SK-N-MC (cell line): Measurements from ENCODE around the gene OPRD1.
A peak's percentile ranks its signal among the peaks of the same experiment; 100 is the strongest.

ENCODE experiments used
- DNase-seq: peaks from one replicate; pipeline ENCODE4 v3.0.0-alpha.2; 2011; ENCODE audit warnings: low read depth, low spot score
- H3K27ac ChIP-seq: fragments of 200-600 bp; sonication (generic); 2 replicates; pipeline ENCODE4 v1.5.1; 2016; ENCODE audit warnings: mixed run types
- H3K36me3 ChIP-seq: fragments of 200-600 bp; sonication (generic); 2 replicates; pipeline ENCODE4 v1.6.1; 2017; ENCODE audit warnings: antibody characterized with exemption, low read length, mixed read lengths; ENCODE audit not compliant: insufficient read depth
- H3K4me3 ChIP-seq: fragments of 200-600 bp; sonication (generic); 2 replicates; pipeline ENCODE4 v1.5.1; 2016
- H3K9ac ChIP-seq: fragments of 200-600 bp; sonication (generic); 2 replicates; pipeline ENCODE4 v1.8.0; 2017; ENCODE audit warnings: mixed run types, mixed read lengths; ENCODE audit not compliant: insufficient read length
- H3K9me3 ChIP-seq: fragments of 200-600 bp; sonication (generic); 2 replicates; pipeline ENCODE4 v1.6.1; 2017; ENCODE audit warnings: low read depth, mild to moderate bottlenecking, antibody characterized with exemption, low read length, moderate library complexity, mixed read lengths
- EZH2 ChIP-seq: fragments of 200-600 bp; sonication (generic); IDR thresholded peaks from one replicate; pipeline ENCODE4 v1.6.1; 2017; ENCODE audit warnings: antibody characterized with exemption
- FOXP2 ChIP-seq: optimal IDR thresholded peaks from 2 replicates; pipeline ENCODE3; 2011; ENCODE audit warnings: mild to moderate bottlenecking, moderate library complexity; ENCODE audit not compliant: insufficient read depth; ENCODE audit errors: extremely low read length, control extremely low read depth
- POLR2AphosphoS5 ChIP-seq: IDR thresholded peaks from 2 replicates; pipeline ENCODE4 v1.6.1; 2012; ENCODE audit warnings: mild to moderate bottlenecking, low read depth, low read length, borderline replicate concordance

Gene OPRD1

DNA sequence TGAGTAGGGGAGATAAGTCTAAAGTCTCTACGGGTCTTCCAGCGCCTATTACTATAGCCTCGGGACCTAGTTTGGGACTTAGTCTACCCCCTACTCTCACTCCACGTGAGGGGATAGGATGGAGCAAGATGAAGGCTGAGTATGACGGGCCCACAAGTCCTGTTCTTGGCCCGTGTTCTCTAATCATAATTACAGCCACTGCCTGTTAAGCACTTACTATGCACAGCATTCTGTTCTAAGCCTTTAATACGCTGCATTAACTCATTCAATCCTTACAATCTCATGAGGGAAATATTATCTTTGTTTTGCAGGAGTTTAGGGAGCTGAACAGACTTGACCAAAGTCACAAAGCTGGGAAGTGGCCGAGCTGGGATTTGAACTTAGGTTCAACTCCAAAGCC lies 78.5 kb downstream of the OPRD1 start:
- no peaks in the 10 kb centered on the region for H3K9me3 ChIP-seq
- H3K27ac ChIP-seq, result no peak overlapping the region
- H3K36me3 ChIP-seq, result peaks cover 16% of the 10 kb centered on the region
- DNase-seq, result no peak
- TF ChIP-seq POLR2AphosphoS5 (no peak), FOXP2 (no peak), EZH2 (no peak)
- no peak overlapping the region for H3K9ac ChIP-seq
- H3K4me3 ChIP-seq, result no peak overlapping the region

DNA sequence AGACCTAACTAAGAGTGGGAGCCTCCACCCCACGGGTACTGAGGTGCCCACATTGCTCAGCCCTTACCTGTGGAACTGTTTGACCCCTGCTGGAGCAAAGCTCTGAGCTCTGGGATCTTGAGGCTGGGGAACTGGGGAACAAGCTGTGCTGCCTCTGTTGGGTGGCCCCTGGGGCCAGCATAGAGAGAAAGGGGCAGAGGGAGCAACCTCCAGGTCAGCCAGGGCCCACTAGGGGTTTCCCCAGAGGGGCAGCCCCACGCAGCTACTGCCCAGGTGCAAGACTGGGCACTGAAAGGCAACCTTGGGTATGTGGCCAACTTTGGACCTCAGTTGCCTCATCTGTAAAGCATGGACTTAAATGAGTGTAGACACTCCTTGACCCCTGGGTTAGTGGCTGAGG lies 78.9 kb downstream of the OPRD1 start:
- no peak for TF ChIP-seq POLR2AphosphoS5
- no peak for TF ChIP-seq FOXP2
- no peak overlapping the region for H3K9ac ChIP-seq
- no peak overlapping the region for H3K27ac ChIP-seq
- peaks cover 18% of the 10 kb centered on the region for H3K36me3 ChIP-seq
- DNase-seq, result no peak
- H3K9me3 ChIP-seq, result no peaks in the 10 kb centered on the region
- H3K4me3 ChIP-seq, result no peak overlapping the region

DNA sequence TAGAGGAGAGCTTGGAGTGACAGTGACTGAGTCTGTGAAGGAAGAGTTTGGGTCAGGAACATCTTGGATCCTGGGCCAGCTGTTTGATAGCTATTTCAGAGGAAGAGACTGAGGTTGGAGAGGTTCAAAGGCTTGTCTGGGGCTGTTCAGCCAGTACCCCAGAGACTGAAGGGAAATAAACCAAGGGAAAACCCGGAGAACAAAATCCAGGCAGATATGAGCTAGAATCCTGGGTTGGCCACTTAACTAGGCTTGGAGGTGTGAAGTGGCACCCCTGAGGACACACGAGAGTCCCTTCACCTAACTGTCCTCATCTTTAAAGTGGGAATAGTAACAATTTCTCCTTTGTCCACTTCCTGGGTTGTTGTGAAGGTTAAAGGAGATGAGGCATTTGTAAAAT lies 79.3 kb downstream of the OPRD1 start:
- no peak overlapping the region for H3K9ac ChIP-seq
- TF ChIP-seq FOXP2 (no peak), POLR2AphosphoS5 (no peak), EZH2 (no peak)
- H3K4me3 ChIP-seq, result no peak overlapping the region
- no peaks in the 10 kb centered on the region for H3K9me3 ChIP-seq
- H3K36me3 ChIP-seq, result peaks cover 19% of the 10 kb centered on the region
- no peak overlapping the region for H3K27ac ChIP-seq
- no peak for DNase-seq

DNA sequence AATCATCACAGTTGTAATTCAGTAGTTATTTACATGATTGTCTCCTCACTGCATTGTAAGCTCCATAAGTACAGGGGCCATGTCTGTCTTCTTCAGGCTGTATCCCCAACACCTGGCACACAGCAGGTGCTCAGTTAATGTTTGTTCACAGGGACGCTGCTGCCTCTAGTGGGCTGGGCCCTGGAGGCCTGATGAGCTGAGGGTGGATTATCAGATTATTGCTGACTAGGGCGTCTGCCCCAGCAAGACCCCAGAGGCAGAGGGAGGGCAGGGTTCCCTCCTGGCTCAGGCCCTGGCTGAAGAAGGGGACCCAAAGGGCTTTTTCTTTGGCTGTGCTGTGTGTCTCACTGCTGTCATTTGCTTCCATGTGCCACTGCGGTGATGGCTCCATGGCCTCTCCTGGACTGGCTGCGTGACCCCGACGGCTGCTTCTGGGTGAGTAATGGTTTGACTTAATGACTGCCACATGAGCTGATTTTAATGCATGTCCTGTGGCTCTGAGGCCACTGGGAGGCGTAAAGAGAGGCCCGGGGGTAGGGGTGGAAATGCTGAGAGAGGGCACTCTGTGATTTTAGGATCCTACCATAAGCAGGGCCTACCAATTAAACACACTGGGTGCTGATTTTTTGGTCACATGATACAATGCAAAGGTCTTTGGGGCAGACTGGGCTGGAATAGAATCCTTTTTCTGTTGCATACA lies 81.6 kb downstream of the OPRD1 start:
- Histone ChIP-seq H3K9ac (no peak overlapping the region), H3K4me3 (no peak overlapping the region), H3K36me3 (peaks cover 19% of the 10 kb centered on the region), H3K27ac (0 out of 2 replicates have a peak overlapping the region, but pooled peaks have one; percentile 31), H3K9me3 (no peaks in the 10 kb centered on the region)
- DNase-seq, result no peak
- TF ChIP-seq POLR2AphosphoS5 (no peak), FOXP2 (no peak), EZH2 (no peak)

DNA sequence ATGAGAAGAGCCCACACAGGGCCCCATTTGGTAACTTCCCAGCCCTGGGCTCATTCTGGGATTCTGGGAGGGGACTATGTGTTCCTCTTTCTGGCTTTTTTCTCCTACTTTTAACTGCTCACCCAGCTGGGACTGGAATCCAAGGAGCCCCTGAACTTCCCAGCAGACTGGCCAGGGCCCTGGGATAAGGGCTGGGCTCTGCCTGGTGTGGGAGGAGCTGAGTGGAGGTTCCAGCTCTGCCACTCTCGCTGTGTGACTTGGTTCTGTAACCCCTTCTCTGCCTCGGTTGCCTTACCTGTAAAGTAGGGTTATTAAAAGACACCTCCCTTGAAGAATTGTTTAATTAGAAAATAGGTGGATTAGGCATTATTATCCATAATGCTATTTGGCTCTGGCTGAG lies 82.8 kb downstream of the OPRD1 start:
- Histone ChIP-seq H3K4me3 (no peak overlapping the region), H3K36me3 (peaks cover 19% of the 10 kb centered on the region), H3K9ac (no peak overlapping the region), H3K9me3 (no peaks in the 10 kb centered on the region), H3K27ac (no peak overlapping the region)
- no peak for DNase-seq
- TF ChIP-seq EZH2 (no peak), POLR2AphosphoS5 (no peak)

DNA sequence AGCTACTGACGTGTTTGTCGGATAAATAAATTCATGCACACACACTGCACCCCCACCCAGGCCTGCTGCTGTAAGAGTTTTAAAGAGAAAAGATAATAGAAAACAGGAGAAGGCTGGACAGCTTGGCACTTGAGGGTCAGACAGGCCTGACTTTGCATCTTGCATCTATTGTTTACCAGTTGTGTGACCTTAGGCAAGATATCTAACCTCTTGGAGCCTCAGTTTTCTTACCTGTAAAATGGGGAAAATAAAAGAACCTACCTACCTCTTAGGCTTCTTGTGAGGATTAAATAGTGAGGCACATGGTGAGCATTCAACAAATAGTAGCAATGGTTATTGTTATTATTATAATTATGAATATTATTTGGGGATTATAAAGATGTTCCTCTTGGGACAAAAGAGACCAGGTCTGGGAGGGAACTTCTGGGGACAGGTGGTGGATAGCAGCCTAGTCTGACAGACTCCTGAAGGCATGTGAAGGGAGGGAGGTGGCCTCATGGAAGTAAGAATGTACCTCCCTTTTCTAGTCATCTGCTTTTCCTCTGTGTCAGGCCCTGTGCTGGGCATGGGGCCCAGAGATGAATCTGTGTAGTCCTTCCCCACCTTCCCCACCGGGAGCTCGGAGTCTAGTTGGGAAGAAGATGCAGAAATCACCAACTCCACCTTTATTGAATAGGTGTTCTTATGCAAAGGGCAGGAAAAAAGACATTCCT lies 84.1 kb downstream of the OPRD1 start:
- Histone ChIP-seq H3K9me3 (no peaks in the 10 kb centered on the region), H3K4me3 (no peak overlapping the region), H3K27ac (no peak overlapping the region), H3K36me3 (peaks cover 19% of the 10 kb centered on the region), H3K9ac (no peak overlapping the region)
- no peak for DNase-seq
- TF ChIP-seq POLR2AphosphoS5, result no peak
- TF ChIP-seq EZH2, result no peak
- TF ChIP-seq FOXP2, result no peak

DNA sequence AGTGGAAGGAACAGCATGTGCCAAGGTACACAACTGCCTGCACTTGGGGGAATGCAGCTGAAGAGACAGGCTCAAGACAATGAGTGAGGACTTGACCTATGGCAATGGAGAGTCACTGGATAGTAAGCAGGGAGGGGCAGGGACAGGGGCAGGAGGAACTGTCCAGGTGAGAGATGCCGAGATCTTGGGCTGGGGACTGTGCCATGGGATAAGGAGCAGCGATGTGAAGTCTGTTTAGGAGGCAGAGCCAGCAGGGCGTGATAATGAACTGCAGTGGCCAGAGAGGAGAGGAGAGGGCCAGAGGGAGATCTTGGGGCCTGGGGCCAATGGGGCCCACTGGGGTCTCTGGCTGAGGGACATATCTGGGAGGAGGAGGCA lies 84.6 kb downstream of the OPRD1 start:
- Histone ChIP-seq H3K36me3 (peaks cover 19% of the 10 kb centered on the region), H3K4me3 (no peak overlapping the region), H3K9ac (no peak overlapping the region), H3K9me3 (no peaks in the 10 kb centered on the region), H3K27ac (no peak overlapping the region)
- TF ChIP-seq FOXP2, result no peak
- no peak for DNase-seq

DNA sequence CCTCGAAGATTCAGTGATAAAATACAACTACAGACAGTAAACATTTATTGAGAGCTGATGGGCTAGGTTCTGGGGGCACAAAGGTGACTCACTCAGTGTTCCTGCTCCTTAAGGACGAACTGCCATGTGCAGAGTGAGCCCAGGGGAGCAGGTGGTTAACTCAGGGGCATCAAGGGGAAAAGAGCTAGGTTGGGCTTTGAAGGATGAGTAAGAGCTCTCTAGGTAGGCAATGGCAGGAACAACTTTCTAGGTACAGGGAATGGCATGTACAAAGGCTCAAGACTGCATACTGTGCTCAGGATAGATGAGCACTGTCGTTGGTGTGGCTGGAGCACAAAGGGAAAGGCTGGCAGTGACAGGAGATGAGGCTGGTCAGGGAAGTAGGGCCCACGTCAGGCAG lies 85.8 kb downstream of the OPRD1 start:
- no peak for DNase-seq
- no peak overlapping the region for H3K4me3 ChIP-seq
- H3K36me3 ChIP-seq, result peaks cover 19% of the 10 kb centered on the region
- TF ChIP-seq EZH2 (no peak), FOXP2 (no peak), POLR2AphosphoS5 (no peak)
- no peaks in the 10 kb centered on the region for H3K9me3 ChIP-seq
- no peak overlapping the region for H3K9ac ChIP-seq
- H3K27ac ChIP-seq, result no peak overlapping the region

DNA sequence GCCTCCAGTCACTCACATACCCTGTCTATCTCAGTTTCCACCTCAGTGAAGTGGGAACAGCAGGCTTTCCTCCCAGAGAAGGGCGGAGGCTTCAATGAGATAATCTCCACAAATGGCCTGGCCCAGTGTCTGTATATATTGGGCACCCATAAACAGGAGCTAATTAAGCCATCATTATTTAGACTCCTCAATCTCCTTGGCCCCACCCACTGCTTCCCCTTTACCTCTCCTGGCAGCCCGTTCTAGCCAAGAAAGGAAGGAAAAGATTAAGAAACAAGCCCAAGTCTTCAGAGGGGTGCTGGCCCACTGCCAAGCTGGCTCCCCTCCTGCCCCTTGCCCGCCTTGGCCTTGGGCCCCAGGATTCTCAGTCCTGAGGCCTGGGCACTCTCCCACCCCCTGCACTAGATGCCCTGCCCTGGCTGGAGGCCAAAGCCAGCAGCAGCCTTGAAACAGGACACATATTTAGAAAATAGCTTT lies 86.5 kb downstream of the OPRD1 start:
- DNase-seq, result no peak
- H3K36me3 ChIP-seq, result peaks cover 18% of the 10 kb centered on the region
- TF ChIP-seq FOXP2, result no peak
- no peak for TF ChIP-seq EZH2
- no peak for TF ChIP-seq POLR2AphosphoS5
- H3K4me3 ChIP-seq, result no peak overlapping the region
- no peaks in the 10 kb centered on the region for H3K9me3 ChIP-seq
- no peak overlapping the region for H3K9ac ChIP-seq
- peak overlapping the region; percentile 17; the same call in 1 of the 2 replicates for H3K27ac ChIP-seq
